Bronchial epithelial cell (primary cell): ENCODE data around the gene TXNRD1. TPM values are rescaled to one million over a fixed set of nuclear protein-coding genes. Genes with fewer than 3 reads are reported as not detected.

Experiments
- DNase-seq: peaks from one replicate; pipeline ENCODE4 v3.0.0-alpha.2; 2010; ENCODE audit warnings: low read depth
- FAIRE-seq: peaks from 2 replicates; lab custom pipeline; 2011; peaks lifted over from hg19 to GRCh38; lab: Jason Lieb, UNC
- H3K27me3 ChIP-seq: 2 replicates; pipeline ENCODE4 v1.5.1; 2011; ENCODE audit warnings: low read length; ENCODE audit not compliant: control insufficient read depth, insufficient read depth
- H3K36me3 ChIP-seq: 2 replicates; pipeline ENCODE4 v1.5.1; 2011; ENCODE audit warnings: low read length; ENCODE audit not compliant: control insufficient read depth, insufficient read depth
- H3K4me3 ChIP-seq: 2 replicates; pipeline ENCODE4 v1.5.1; 2011; ENCODE audit warnings: mild to moderate bottlenecking, low read depth, low read length, control low read depth
- total RNA-seq: library from RNA; depleted of rRNA; stranded (reverse); fragments of >200 nt; gene quantifications from 2 replicates; pipeline ENCODE4 v1.2.1, GENCODE V29; 2014
- TF ChIP-seq, protein P1 (sequence below): IDR thresholded peaks from 2 replicates; pipeline ENCODE4 v1.5.1; 2011; ENCODE audit warnings: mild to moderate bottlenecking, moderate library complexity, low read length, control low read depth, inconsistent platforms; ENCODE audit not compliant: insufficient read depth, severe bottlenecking

TXNRD1 gene
- total RNA-seq, 1 donor from 2014 or later: 88.2 TPM

DNA sequence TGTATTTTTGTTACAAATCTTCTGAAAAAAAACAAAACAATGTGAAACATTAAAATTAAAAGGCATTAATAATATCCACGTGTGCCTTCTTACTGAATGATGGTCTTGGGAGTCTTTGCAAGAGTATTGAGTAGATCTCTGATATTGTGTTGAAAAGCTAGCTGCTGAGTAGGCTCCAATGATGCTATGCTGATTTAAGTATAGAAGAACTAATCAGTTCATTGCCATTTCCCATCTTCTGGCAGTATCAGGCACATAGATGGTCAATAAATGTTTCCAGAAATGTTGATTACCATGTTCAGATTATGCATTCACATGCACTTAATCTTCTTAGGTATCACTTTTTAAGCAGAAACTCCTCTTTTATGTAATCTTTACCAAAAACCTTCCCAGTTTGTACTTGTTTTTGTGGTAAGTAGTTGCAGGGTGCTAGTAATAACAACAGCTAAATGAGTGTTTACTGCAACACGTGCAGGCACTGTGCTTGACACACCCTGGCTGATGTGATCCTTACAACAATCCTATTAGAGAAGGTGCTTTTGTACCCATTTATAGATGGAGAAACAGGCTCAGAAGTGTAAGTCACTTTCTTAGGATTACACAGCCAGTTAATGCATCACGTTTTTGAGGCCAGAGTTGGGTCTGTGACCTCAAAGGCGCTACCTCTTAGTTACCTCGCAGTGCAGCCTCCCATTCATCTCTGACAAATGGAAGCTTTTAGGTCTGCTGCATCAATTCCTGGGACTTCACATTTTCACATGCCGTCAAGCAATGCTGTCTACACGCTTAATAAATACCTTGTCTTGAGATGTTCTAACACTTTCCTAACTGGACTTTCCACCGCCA lies 134.9 kb downstream of the TXNRD1 start:
- FAIRE-seq (no peak), DNase-seq (no peak)
- TF ChIP-seq, protein P1, sequence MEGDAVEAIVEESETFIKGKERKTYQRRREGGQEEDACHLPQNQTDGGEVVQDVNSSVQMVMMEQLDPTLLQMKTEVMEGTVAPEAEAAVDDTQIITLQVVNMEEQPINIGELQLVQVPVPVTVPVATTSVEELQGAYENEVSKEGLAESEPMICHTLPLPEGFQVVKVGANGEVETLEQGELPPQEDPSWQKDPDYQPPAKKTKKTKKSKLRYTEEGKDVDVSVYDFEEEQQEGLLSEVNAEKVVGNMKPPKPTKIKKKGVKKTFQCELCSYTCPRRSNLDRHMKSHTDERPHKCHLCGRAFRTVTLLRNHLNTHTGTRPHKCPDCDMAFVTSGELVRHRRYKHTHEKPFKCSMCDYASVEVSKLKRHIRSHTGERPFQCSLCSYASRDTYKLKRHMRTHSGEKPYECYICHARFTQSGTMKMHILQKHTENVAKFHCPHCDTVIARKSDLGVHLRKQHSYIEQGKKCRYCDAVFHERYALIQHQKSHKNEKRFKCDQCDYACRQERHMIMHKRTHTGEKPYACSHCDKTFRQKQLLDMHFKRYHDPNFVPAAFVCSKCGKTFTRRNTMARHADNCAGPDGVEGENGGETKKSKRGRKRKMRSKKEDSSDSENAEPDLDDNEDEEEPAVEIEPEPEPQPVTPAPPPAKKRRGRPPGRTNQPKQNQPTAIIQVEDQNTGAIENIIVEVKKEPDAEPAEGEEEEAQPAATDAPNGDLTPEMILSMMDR: no peak
- H3K36me3 ChIP-seq: peaks cover 16% of the 10 kb centered on the region
- no peaks in the 10 kb centered on the region for H3K27me3 ChIP-seq
- H3K4me3 ChIP-seq: no peak overlapping the region

DNA sequence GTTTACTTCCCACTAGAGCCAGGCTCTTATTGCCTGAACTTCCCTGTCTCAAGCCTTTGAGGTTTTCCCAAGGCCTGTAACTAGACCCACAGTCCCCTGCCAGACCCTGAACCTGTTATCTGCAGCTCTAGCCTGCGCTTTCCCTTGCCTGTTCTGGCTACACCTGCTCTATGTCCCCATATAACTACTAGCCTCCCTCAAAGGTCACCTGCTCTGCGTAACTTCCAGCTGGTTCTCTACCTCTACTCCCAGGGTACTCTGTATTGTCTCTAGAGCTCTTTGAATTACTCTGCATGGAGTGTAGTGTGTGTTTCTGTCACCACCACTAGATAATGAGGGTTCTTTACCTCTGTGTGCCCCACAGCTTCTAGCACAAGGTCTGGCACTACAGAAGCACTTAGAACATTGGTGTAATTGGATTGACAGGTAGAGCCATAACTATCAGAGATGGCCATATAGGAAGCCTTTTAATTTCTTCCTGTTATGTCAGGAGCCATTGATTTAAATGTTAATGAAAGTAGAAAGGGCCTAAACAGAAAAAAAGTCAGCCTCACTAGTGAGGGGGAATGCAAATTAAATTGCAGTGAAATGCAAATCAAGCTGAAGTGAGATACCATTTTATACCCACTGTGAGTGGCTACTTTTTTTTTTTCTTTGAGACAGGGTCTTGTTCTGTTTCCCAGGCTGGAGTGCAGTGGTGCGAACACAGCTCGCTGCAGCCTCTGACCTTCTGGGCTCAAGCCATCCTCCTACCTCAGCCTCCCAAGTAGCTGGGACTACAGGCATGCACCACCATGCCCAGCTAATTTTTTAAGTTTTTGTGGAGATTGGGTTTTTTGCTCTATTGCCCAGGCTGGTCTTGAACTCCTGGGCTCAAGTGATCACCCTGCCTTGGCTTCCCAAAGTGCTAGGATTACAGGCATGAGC lies 135.7 kb downstream of the TXNRD1 start:
- FAIRE-seq (no peak), DNase-seq (no peak)
- TF ChIP-seq, protein P1: no peak
- no peaks in the 10 kb centered on the region for H3K27me3 ChIP-seq
- peaks cover 14% of the 10 kb centered on the region for H3K36me3 ChIP-seq
- H3K4me3 ChIP-seq: no peak overlapping the region

DNA sequence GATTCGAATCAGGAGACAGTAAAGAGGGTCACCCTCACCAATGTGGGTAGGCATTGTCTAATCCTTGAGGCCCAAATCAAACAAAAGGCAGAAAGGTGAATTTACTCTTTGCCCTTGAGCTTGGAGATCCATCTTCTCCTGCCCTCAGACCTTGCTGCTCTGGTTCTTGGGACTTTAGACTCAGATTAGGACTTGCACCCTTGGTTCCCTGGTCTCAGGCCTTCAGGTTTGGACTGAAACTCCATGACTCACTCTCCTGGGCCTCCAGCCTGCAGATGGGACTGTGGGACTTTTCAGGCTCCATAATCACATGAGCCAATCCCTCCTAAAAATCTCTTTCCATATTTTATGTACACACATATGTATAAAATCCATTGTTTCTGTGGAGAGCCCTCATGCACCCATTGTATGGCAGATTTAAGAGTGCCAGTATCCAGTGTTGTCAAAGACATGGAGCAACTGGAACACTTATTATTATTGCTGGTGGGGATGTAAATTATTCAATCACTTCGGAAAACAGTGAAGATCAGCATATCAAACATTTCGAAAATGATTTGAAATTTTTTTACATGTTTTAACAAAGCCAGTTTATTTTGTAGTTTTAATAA lies 136.6 kb downstream of the TXNRD1 start:
- peaks cover 14% of the 10 kb centered on the region for H3K36me3 ChIP-seq
- H3K27me3 ChIP-seq: no peaks in the 10 kb centered on the region
- no peak for DNase-seq
- TF ChIP-seq, protein P1: no peak
- FAIRE-seq: no peak
- H3K4me3 ChIP-seq: no peak overlapping the region

DNA sequence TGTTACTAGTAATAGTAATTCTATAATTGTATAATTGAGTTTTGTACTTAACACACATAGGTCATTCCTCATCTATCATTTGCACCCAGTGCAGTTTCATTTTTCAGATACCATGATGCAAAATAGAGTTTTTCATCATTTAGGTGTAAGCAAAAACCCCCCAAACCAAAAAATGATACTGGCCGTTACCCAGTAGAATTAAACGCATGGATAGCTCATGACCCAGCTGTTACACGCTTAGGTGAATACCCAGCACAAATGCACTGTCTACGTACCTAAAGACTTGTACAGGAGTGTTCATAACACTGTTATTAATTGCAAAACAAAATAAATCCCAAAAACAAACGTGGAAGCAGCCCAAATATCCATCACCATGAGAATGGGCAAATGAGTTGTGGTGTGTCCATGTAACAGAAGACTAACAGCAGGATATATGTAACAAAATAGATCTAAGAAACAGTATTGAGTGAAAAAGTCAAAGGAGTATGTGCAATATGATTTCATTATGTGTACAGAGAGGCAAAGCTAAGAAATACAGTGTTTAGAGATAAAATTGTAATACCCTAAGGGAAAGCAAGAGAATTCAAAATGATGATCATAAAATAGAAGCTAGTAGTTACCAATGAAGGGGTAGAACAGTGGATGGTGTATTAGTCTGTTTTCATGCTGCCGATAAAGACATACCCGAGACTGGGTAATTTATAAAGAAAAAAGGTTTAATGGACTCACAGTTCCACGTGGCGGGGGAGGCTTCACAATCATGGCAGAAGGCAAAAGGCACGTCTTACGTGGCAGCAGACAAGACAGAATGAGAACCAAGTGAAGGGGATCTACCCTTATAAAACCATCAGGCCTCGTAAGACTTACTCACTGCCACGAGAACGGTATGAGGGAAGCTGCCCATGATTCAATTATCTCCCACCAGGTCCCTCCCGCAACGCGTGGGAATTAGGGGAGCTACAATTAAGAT lies 137.7 kb downstream of the TXNRD1 start:
- TF ChIP-seq, protein P1: no peak
- Histone ChIP-seq H3K27me3 (no peaks in the 10 kb centered on the region), H3K36me3 (peaks cover 11% of the 10 kb centered on the region), H3K4me3 (no peak overlapping the region)
- FAIRE-seq (no peak), DNase-seq (no peak)
